ENCODE measurements around the gene ARHGEF40. TPM values are rescaled to one million over a fixed set of nuclear protein-coding genes. Genes with fewer than 3 reads are reported as not detected.

ARHGEF40 gene
- total and polyA plus RNA-seq, 10 of the 15 experiments (the other 5 are each of a cell fraction or from before 2014, with no cell fraction given), result 0.03 to 0.31 (median 0.08) TPM; not detected in 2

GRCh38 chr14:21072031-21072473, 1.9 kb downstream of the ARHGEF40 start (continued):
- TF ChIP-seq GATAD2B (conservative IDR thresholded peaks at IDR 0.05; ENCODE audit: low read depth) (no peak), HCFC1 (IDR thresholded peaks at IDR 0.05; ENCODE audit: low read length) (no peak), CHD2 (IDR thresholded peaks at IDR 0.05; ENCODE audit: borderline replicate concordance, low read depth, low read length) (no peak), KLF5 (IDR thresholded peaks at IDR 0.05; ENCODE audit: partially characterized antibody) (no peak), JUND (IDR thresholded peaks at IDR 0.05; ENCODE audit: low read depth, low read length) (no peak)

GRCh38 chr14:21072781-21073339, 2.8 kb downstream of the ARHGEF40 start:
- TF ChIP-seq BACH1 (IDR thresholded peaks at IDR 0.05; ENCODE audit: borderline replicate concordance) (no peak), SMC3 (IDR thresholded peaks at IDR 0.05; ENCODE audit: borderline replicate concordance, low read length) (no peak), RAD51 (IDR thresholded peaks at IDR 0.05) (no peak)

More at GRCh38 chr14:21072781-21073339, 2.8 kb downstream of the ARHGEF40 start:
- ChIA-PET POLR2A (no interaction called here), CTCF (interaction anchor here (0.8 to 5.6 kb wide), 5 partner anchors 19 to 65 kb away, joined by 3 to 100 read pairs (median 10); partner anchors contain the start of gene TMEM253), SMC1A (ENCODE audit: uncharacterized antibody, unreplicated experiment) (interaction anchor here (0.9 to 3.1 kb wide), 3 partner anchors 11 to 31 kb away, joined by 3 to 30 read pairs (median 9); no protein-coding TSS in a partner anchor), RAD21 (ENCODE audit: unreplicated experiment) (interaction anchor here (2.5 to 3.0 kb wide), 2 partner anchors 23 to 31 kb away, joined by 13 to 42 read pairs; no protein-coding TSS in a partner anchor)
- H2AFZ ChIP-seq (ENCODE audit: control insufficient read depth, low read depth, low read length), result no peak overlapping the region
- no peak overlapping the region for H3K4me3 ChIP-seq
- no TSS peak for BruUV-seq (replicated peaks)
- H3K27me3 ChIP-seq (replicated peaks in 1 of 2; ENCODE audit: control insufficient read depth in 2 of 2, insufficient read depth in 2 of 2, low read length in 1 of 2), result peaks cover 9 to 20% of the 10 kb centered on the region in 2 experiments
- no peaks in the 10 kb centered on the region for H3K79me2 ChIP-seq (ENCODE audit: control insufficient read depth, insufficient read depth, low read length)
- H3K9me3 ChIP-seq (replicated peaks; ENCODE audit: control insufficient read depth, insufficient read depth, low read length), result no peaks in the 10 kb centered on the region
- no peaks in the 10 kb centered on the region for H3K36me3 ChIP-seq (ENCODE audit: control insufficient read depth in 2 of 2, insufficient read depth in 2 of 2, low read length in 1 of 2)
- no peaks in the 10 kb centered on the region for H4K20me1 ChIP-seq (ENCODE audit: control insufficient read depth, insufficient read depth)
- ATAC-seq, result no peak
- no peak overlapping the region for H3K4me2 ChIP-seq (ENCODE audit: control insufficient read depth, insufficient read depth)
- H3K4me1 ChIP-seq (ENCODE audit: control insufficient read depth, insufficient read depth, low read length), result peaks cover 29% of the 10 kb centered on the region
- no peak overlapping the region for H3K9ac ChIP-seq (ENCODE audit: control insufficient read depth, insufficient read depth, low read length)
- WGBS (ENCODE audit: insufficient coverage, insufficient replicate concordance, low lambda C conversion rate, missing lambda C conversion rate), result 80% methylated on average over 9 of the region's 9 CpGs
- no peak overlapping the region for H3K27ac ChIP-seq (ENCODE audit: control insufficient read depth, insufficient read depth)
- intact Hi-C loops (cut with micrococcal nuclease; ENCODE audit: unreplicated experiment) (no loop called here), in situ Hi-C loops (cut with MboI) (no loop called here)
- DNase-seq (ENCODE audit: low read depth, low spot score), result no peak
- FAIRE-seq, result no peak

Data from GM12878 (cell line).